Measurements from ENCODE around the gene ZNRF3.
"Not testable (repeated sequence)": the region's sequence is repeated elsewhere in the genome, so short reads cannot be mapped to it uniquely, and the experiment has no call there.

The ZNRF3 gene

GRCh38 chr22:28948424-28948823 is 65.1 kb downstream of the ZNRF3 start:
- no peak for TF ChIP-seq CTCF (conservative IDR thresholded peaks at IDR 0.05; ENCODE audit: low read depth, low read length)
- no peak for DNase-seq (ENCODE audit: low read depth)
- H3K4me3 ChIP-seq (ENCODE audit: low read length): no peak overlapping the region

- not testable (repeated sequence) for H3K4me3 ChIP-seq (ENCODE audit: low read length); DNase-seq (ENCODE audit: low read depth)
Measured at GRCh38 chr22:28948860-28949551, 65.6 kb downstream of the ZNRF3 start.

- H3K4me3 ChIP-seq (ENCODE audit: low read length): no peak overlapping the region
- no peak for TF ChIP-seq CTCF (conservative IDR thresholded peaks at IDR 0.05; ENCODE audit: low read depth, low read length)
- no peak for DNase-seq (ENCODE audit: low read depth)
Measured at GRCh38 chr22:28949788-28950187, 66.4 kb downstream of the ZNRF3 start.

- DNase-seq (ENCODE audit: low read depth): peak; percentile 77
- no peak overlapping the region for H3K4me3 ChIP-seq (ENCODE audit: low read length)
- TF ChIP-seq CTCF (conservative IDR thresholded peaks at IDR 0.05; ENCODE audit: low read depth, low read length): no peak
Measured at GRCh38 chr22:28950617-28951411, 67.4 kb downstream of the ZNRF3 start.

GRCh38 chr22:28951530-28951929 is 68.2 kb downstream of the ZNRF3 start:
- no peak for DNase-seq (ENCODE audit: low read depth)
- no peak overlapping the region for H3K4me3 ChIP-seq (ENCODE audit: low read length)
- TF ChIP-seq CTCF (conservative IDR thresholded peaks at IDR 0.05; ENCODE audit: low read depth, low read length): no peak

- TF ChIP-seq CTCF (conservative IDR thresholded peaks at IDR 0.05; ENCODE audit: low read depth, low read length): peak; percentile 48
- H3K4me3 ChIP-seq (ENCODE audit: low read length): no peak overlapping the region
- DNase-seq (ENCODE audit: low read depth): no peak
Measured at GRCh38 chr22:28951969-28952521, 68.7 kb downstream of the ZNRF3 start.

GRCh38 chr22:28952857-28953256 is 69.5 kb downstream of the ZNRF3 start:
- TF ChIP-seq CTCF (conservative IDR thresholded peaks at IDR 0.05; ENCODE audit: low read depth, low read length): no peak
- DNase-seq (ENCODE audit: low read depth): no peak
- H3K4me3 ChIP-seq (ENCODE audit: low read length): no peak overlapping the region

Data from retinal pigment epithelial cell (primary cell).